Activated CD4-positive, alpha-beta T cell treated with anti-CD3 and anti-CD28 coated beads for 48 hours (primary cell): Measurements from ENCODE around the gene KRTAP21-1.
"Not testable (repeated sequence)": the region's sequence is repeated elsewhere in the genome, so short reads cannot be mapped to it uniquely, and the experiment has no call there.

Experiments used
- DNase-seq: peaks from one replicate; pipeline ENCODE4 v3.0.0-alpha.2; 2020

The KRTAP21-1 gene

DNA sequence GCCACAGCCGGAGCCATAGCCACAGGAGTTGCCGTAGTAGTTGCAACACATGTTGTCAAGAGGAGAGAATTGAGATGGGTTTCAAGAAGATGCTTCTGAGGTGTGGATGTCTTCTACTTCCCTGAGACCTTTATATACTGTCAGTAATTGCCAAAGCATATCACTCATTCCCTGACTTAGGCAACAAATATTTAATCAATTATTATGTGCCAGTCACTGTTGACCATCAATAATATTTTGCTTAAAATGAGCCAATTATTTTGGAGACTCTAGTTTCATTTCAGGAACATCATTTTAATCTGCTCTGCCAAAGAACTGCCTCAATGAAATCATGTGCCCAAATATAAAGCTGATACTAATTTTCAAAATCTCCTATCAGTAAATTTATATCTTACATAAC, at the start of gene KRTAP21-1:
KRTAP21-1 (minus strand) TSS at position 101 of the 400 bp plus-strand sequence; CDS start at position 51, 50 bp downstream.
- DNase-seq = not testable (repeated sequence)

DNA sequence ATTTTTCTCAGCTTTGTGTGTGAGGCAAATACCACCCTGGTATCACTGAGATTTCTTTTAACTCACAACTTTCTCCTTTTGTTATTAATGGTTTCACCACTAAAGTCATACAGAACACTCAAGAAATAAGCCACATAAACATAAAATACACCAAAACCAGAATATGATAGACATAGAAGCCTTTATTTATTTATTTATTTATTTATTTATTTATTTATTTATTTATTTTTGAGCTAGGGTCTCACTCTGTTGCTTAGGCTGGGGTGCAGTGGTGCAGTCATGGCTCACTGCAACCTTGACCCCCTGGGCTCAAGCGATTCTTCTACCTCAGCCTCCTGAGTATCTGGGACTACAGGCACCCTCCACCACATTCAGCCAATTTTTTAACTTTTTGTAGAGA, 45.4 kb upstream of the KRTAP21-1 start:
- no peak for DNase-seq

GRCh38 chr21:30793581-30794314, 38.5 kb upstream of the KRTAP21-1 start:
- DNase-seq = no peak

- no peak for DNase-seq
Observed at GRCh38 chr21:30779249-30779648, 24.0 kb upstream of the KRTAP21-1 start.

DNA sequence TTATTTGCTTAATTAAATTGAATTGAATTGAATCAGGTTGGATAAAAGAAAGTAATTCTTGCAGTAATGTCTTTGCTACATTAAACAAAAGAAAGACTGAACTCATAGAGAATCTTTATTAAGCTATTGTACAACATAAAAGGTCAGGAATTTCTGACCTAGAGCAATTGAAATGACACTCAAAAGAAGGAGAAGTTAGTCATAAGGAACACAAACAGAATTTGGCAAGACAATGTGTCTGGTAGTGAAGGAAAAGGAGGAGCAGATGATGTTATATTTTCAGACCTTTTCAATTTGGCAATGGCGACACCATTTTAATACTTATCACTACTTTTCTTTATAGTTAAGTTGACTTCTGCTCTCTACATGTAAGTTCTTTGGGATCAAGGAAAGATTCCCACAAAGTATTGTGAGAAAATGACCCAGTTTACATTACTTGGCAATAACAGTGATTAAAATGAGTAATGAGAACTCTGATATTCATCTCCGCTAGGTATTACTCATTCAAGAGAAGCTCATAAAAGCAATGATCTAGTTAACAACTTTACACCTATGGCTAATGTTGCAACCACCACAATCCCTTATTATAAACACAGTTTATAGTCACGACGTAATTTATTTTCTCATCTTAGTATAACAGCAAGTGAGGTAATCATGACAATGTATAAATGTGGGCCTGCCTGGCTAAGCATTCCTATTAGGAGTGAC, 14.7 kb upstream of the KRTAP21-1 start:
- no peak for DNase-seq

GRCh38 chr21:30760776-30761175, 5.5 kb upstream of the KRTAP21-1 start:
- DNase-seq = no peak

GRCh38 chr21:30758306-30758705, 3.1 kb upstream of the KRTAP21-1 start:
- no peak for DNase-seq

- no peak for DNase-seq
Observed at GRCh38 chr21:30747159-30747558, 8.1 kb downstream of the KRTAP21-1 start, which contains the start of gene KRTAP21-2. TSS of gene KRTAP21-2 (minus strand) at chr21:30747259. CDS start at chr21:30747202, 57 bp downstream.

- no peak for DNase-seq
Observed at GRCh38 chr21:30740462-30740861, 14.8 kb downstream of the KRTAP21-1 start.

GRCh38 chr21:30733026-30733425, 22.2 kb downstream of the KRTAP21-1 start:
- no peak for DNase-seq

DNA sequence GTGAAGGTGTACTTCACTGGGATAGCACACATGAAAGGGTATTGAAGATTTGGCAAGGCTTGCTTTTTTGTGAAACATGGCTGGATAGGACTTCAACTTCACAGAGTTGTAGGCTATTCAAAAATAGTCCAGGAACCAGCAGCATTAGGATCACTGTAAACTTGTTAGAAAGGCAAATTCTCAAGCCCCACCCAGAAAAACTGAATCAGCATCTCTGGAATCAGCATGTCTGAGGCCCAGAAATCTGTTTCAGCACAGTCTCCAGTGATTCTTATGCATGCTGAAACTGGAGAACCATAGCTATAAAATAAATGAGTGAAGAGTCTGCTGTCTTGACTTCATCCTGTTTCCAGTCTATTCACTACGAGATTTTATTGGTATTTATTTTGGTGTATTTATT, 28.5 kb downstream of the KRTAP21-1 start:
- no peak for DNase-seq

DNA sequence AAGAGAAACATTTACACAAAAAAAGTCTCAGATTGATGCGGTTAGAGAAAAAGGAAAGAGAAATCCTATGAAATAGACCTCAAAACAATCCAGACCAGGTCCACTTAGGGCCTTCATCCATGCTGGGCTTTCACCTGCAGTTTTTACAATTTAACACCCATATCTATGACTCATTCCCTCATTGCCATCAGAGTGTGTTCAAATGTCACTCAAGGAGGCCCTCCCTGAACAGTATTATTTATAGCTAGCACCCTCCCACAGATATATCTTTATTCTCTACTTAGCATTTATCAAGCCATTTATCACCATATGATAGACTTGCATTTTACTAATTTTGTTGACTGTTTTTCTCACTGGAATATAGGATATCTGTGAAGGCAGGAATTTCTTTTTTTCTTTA, 35.8 kb downstream of the KRTAP21-1 start:
- DNase-seq = no peak

DNA sequence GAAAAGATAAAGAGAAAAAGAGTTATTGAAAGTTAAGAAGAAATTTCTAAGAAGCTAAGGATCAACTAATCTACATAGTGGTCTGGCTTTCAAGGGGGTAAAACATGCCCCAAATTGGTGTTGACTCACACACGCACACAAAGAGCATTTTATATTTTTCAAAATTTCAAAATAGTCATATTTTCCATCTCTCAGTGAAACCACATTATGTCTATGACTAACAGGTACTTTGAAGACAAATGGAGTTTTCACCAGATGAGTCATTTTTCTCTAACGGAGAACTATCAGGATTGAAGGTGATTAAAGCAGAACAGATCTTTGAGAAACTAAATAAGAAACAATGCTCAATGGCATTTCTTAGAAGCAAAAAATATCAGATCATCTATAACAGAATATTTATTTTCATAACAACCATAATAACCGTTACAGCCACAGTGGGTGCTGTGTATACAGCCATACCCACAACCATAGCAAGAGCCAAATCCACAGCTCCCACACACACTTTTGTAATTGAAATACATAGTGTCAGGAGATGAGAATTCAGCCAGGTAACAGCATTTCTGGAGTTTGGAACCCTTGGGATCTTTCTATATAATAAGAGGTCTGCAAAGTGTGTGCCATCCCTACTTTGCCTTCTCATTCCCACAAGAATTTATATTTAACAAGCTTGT, 36.9 kb downstream of the KRTAP21-1 start, which contains the start of gene KRTAP21-3:
KRTAP21-3 (minus strand) TSS at position 539 of the 671 bp plus-strand sequence; CDS start at position 521, 18 bp downstream.
- peak; percentile 31 for DNase-seq

GRCh38 chr21:30717105-30717504, 38.1 kb downstream of the KRTAP21-1 start:
- no peak for DNase-seq

- DNase-seq = no peak
Observed at GRCh38 chr21:30714946-30715345, 40.3 kb downstream of the KRTAP21-1 start.

DNA sequence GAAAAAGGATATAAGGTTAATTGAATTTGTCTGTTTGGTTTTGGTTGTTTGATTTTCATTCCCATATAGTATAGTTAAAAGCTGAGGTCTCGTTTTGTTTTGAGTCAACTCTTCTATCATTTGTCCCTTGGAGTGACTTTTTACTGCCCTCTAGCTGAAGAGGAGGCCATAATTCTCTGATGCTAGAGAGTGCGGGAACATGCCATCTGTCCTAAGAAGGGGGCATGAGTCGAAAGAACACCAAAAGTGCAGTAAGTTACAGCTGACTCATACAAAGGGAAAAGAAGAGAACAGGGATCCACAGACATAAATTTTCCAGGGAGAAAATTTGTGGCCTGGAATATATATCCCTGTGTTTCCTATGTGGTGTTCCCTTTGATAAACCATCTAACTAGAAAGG, 40.8 kb downstream of the KRTAP21-1 start:
- no peak for DNase-seq

- DNase-seq = no peak
Observed at GRCh38 chr21:30713766-30714165, 41.5 kb downstream of the KRTAP21-1 start.

DNA sequence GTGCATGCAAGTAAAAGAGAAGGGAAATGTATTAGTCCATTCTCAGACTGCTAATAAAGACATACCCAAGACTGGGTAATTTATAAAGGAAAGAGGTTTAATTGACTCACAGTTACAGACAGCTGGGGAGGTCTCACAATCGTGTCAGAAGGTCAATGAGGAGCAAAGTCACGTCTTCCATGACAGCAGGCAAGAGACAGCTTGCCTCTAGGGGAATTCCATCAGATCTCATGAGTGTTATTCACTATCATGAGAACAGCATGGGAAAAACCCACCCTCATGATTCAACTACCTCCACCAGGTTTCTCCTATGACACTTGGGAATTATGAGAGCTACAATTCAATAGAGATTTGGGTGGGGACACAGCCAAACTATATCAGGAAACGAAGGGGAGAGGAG, 44.7 kb downstream of the KRTAP21-1 start:
- peak; percentile 47 for DNase-seq

DNA sequence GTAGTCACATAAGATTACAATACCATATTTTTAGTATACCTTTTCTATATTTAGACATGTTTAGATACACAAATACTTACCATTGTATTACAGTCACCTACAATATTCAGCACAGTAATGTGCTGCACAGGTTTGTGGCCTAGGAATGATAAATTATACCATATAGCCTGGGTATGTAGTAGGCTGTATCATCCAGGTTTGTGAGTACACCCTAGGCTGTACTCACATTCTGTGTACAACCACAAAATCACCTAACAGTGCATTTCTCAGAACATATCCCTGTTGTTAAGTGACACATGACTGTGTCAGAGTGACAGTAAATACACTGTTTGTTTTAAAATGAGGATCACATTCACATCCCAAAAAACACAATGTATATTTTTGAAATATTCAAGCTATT, 47.8 kb downstream of the KRTAP21-1 start:
- DNase-seq = no peak
